ENCODE data around the gene ACOT8.
"Not testable (repeated sequence)": the region's sequence is repeated elsewhere in the genome, so short reads cannot be mapped to it uniquely, and the experiment has no call there.

The ACOT8 gene

DNA sequence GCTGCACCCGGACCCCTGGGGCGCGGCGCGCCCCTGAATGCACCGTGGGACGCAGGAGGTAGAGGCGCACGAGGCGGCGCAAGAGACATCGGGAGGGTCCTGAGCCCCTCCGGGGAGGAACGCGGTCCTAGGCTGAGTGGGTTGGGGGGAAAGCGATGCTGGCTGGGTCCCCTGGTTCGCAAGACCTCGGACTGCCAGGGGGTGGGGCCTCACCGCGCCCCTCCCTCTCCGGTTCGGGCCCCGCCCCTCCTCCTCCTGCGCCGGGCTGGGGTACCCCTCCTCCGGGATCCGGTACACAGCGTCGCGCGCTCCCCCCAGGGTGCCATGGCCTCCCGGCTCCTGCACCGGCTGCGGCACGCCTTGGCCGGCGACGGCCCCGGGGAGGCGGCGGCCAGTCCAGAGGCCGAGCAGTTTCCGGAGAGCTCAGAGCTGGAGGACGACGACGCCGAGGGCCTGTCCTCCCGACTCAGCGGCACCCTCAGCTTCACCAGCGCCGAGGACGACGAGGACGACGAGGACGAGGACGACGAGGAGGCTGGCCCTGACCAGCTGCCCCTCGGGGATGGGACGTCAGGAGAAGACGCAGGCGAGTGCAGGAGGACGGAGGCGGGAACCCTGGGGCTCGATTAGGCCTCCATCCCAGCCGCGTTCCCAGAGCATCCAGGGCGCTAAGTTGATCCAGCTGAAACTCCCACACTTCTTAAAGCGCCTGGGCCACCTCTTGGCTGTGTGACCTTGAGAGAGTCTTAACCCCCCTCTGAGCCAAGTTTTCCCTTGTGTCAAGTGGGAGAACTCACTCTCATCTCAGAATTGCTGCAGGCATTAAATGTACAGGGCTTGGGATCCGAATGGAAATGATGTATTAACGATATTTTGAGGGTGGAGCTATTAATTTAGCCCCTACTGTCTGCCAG, 23.1 kb downstream of the ACOT8 start:
- Histone ChIP-seq H3K27me3 (ENCODE audit: low read depth, low read length) (no peaks in the 10 kb centered on the region), H3K27ac (ENCODE audit: low read length) (peak overlapping the region; percentile 68), H3K9me3 (ENCODE audit: control insufficient read depth in 1 of 2, low read length in 2 of 2) (no peaks in the 10 kb centered on the region), H3K36me3 (ENCODE audit: control insufficient read depth in 1 of 2, insufficient read depth in 2 of 2, low read length in 2 of 2) (peaks cover 0 to 7% of the 10 kb centered on the region in 2 donors), H3K4me3 (ENCODE audit: low read depth in 1 of 2, low read length in 2 of 2) (peak overlapping the region; percentile 76 to 82), H3K4me1 (ENCODE audit: control insufficient read depth in 1 of 2, insufficient read depth in 2 of 2, low read length in 2 of 2) (peaks cover 13 to 33% of the 10 kb centered on the region in 2 donors)

DNA sequence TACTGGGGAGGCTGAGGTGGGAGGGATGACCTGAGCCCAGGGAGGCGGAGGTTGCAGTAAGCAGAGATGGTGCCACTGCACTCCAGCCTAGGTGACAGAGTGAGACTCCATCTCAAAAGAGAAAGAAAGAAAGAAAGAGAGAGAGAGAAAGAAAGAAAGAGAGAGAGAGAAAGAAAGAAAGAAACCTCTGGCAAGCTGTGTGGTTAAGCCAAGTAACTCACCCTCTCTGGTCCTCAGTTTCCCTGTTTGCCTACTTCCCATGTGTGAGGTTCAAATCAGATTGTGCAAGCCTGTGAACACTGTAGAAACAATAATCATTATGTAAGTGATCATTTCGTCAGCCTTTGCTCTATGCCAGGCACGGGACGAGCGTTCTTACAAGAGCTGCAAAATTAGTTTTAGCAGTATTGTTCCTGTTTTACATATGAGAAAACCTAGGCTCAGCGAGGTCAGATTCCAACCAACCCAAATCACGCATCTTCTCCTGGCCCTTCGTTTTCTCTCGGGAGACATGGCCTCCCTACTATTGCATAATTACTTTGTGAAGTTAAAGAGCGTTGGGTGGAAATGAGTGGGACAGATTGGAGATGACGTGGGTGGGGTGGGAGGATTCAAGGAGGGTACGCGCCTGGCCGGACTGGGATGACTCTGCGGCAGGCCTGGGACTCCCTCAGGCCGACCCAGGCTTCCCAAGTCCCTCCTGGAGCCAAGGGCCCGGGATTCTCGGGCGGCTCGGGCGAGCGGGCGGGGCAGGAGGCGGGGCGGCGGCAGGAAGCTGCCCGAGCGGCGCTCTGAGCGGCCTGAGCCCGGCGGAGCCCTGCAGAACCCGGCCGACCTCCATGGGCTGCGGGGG, 23.9 kb downstream of the ACOT8 start, which contains the start of gene SNX21:
Gene SNX21 (plus strand): TSS at position 770 of the 853 bp plus-strand sequence. CDS start 121 bp downstream, outside the sequence.
- peak within 1 kb of the TSS; percentile 76 to 82 for H3K4me3 ChIP-seq (ENCODE audit: low read depth in 1 of 2, low read length in 2 of 2)
- H3K4me1 ChIP-seq (ENCODE audit: control insufficient read depth in 1 of 2, insufficient read depth in 2 of 2, low read length in 2 of 2): peaks cover 13 to 33% of the 10 kb centered on the region in 2 donors
- no peaks in the 10 kb centered on the region for H3K27me3 ChIP-seq (ENCODE audit: low read depth, low read length)
- peaks cover 0 to 5% of the 10 kb centered on the region in 2 donors for H3K36me3 ChIP-seq (ENCODE audit: control insufficient read depth in 1 of 2, insufficient read depth in 2 of 2, low read length in 2 of 2)
- H3K9me3 ChIP-seq (ENCODE audit: control insufficient read depth in 1 of 2, low read length in 2 of 2): no peaks in the 10 kb centered on the region
- peak within 1 kb of the TSS; percentile 68 for H3K27ac ChIP-seq (ENCODE audit: low read length)

DNA sequence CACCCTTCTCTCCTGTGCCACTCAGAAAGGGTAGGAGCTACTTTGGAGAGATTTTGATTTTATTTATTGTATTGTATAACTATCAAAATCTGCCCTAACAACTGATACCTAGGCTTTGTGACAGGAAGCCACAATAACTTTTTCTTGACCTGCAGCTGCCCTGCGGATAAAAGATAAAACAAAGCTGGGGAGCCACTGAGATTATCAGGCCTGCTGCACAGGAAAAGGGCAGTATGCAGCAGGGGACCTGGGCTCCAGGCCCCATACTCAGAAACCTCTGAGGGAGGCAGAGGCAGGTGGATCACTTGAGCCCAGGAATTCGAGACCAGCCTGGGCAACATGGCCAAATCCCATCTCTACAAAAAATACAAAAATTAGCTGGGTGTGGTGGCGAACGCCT, 24.6 kb downstream of the ACOT8 start:
- peaks cover 13 to 33% of the 10 kb centered on the region in 2 donors for H3K4me1 ChIP-seq (ENCODE audit: control insufficient read depth in 1 of 2, insufficient read depth in 2 of 2, low read length in 2 of 2)

DNA sequence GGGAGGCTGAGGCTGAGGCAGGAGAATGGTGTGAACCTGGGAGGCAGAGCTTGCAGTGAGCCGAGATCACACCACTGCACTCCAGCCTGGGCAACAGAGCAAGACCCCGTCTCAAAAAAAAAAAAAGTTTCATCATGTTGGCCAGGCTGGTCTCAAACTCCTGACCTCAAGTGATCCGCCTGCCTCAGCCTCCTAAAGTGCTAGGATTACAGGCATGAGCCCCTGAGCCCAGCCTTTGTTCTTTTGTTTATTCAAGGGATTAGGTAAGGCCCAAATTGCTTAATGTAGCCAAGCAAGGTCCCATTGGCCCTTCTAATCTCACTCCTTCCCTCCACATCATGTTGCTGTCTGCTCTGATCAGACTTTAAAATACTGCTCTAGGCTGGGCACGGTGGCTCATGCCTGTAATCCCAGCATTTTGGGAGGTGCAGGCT, 27.5 kb downstream of the ACOT8 start:
- peaks cover 4 to 25% of the 10 kb centered on the region in 2 donors for H3K4me1 ChIP-seq (ENCODE audit: control insufficient read depth in 1 of 2, insufficient read depth in 2 of 2, low read length in 2 of 2)
- H3K4me3 ChIP-seq (ENCODE audit: low read depth in 1 of 2, low read length in 2 of 2); H3K36me3 ChIP-seq (ENCODE audit: control insufficient read depth in 1 of 2, insufficient read depth in 2 of 2, low read length in 2 of 2); H3K27me3 ChIP-seq (ENCODE audit: low read depth, low read length); H3K27ac ChIP-seq (ENCODE audit: low read length); H3K9me3 ChIP-seq (ENCODE audit: control insufficient read depth in 1 of 2, low read length in 2 of 2): not testable (repeated sequence)

More for the DNA sequence above, 24.6 kb downstream of the ACOT8 start:
- Histone ChIP-seq H3K9me3 (ENCODE audit: control insufficient read depth in 1 of 2, low read length in 2 of 2) (no peaks in the 10 kb centered on the region), H3K4me3 (ENCODE audit: low read depth in 1 of 2, low read length in 2 of 2) (no peak overlapping the region), H3K36me3 (ENCODE audit: control insufficient read depth in 1 of 2, insufficient read depth in 2 of 2, low read length in 2 of 2) (peaks cover 0 to 3% of the 10 kb centered on the region in 2 donors), H3K27me3 (ENCODE audit: low read depth, low read length) (no peaks in the 10 kb centered on the region), H3K27ac (ENCODE audit: low read length) (peak overlapping the region; percentile 68)

DNA sequence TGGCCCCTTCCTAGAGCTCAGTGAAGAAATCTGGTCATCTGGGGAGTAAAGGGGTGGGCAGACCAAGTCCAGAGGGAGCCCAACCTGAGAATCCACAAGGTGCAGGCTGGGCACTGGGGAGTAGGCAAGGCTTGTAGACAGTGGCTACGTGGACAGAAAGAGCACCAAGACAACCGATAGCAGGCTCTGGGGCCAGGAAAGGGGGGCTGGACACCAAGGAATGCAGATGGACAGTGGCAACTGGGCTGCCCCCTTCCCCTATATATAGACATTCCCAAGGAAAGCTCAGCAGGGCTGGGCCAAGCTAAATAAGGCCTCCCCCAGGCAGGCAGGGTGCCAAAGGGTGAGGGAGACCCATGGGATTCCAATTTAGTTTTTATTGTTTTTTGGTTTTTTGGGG, 28.6 kb downstream of the ACOT8 start:
- Histone ChIP-seq H3K4me3 (ENCODE audit: low read depth in 1 of 2, low read length in 2 of 2) (no peak overlapping the region), H3K27ac (ENCODE audit: low read length) (no peak overlapping the region), H3K9me3 (ENCODE audit: control insufficient read depth in 1 of 2, low read length in 2 of 2) (no peaks in the 10 kb centered on the region), H3K4me1 (ENCODE audit: control insufficient read depth in 1 of 2, insufficient read depth in 2 of 2, low read length in 2 of 2) (peaks cover 4 to 29% of the 10 kb centered on the region in 2 donors), H3K36me3 (ENCODE audit: control insufficient read depth in 1 of 2, insufficient read depth in 2 of 2, low read length in 2 of 2) (peaks cover 0 to under 1% of the 10 kb centered on the region in 2 donors), H3K27me3 (ENCODE audit: low read depth, low read length) (no peaks in the 10 kb centered on the region)

DNA sequence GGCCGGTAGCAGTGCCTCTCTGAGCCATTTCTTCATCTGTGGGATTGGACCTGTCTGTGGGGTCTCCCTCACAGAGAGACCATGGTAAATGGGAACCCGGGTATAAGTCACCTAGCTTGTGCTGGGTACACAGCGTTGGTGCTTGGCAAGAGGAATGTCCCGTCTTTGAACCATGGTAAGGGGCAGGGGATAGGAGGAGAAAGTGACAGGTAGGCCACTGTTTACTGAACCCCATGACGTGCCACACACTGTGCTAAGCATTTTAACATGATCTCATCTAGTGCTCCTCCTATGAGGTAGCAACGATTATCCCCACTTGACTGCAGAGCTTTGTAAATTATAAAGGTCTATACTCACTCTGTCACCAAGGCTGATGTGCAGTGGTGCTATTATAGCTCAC, 29.5 kb downstream of the ACOT8 start:
- H3K27ac ChIP-seq (ENCODE audit: low read length): no peak overlapping the region
- no peak overlapping the region for H3K4me3 ChIP-seq (ENCODE audit: low read depth in 1 of 2, low read length in 2 of 2)
- no peaks in the 10 kb centered on the region for H3K9me3 ChIP-seq (ENCODE audit: control insufficient read depth in 1 of 2, low read length in 2 of 2)
- no peaks in the 10 kb centered on the region for H3K27me3 ChIP-seq (ENCODE audit: low read depth, low read length)
- peaks cover 3 to 34% of the 10 kb centered on the region in 2 donors for H3K4me1 ChIP-seq (ENCODE audit: control insufficient read depth in 1 of 2, insufficient read depth in 2 of 2, low read length in 2 of 2)
- no peaks in the 10 kb centered on the region for H3K36me3 ChIP-seq (ENCODE audit: control insufficient read depth in 1 of 2, insufficient read depth in 2 of 2, low read length in 2 of 2)

DNA sequence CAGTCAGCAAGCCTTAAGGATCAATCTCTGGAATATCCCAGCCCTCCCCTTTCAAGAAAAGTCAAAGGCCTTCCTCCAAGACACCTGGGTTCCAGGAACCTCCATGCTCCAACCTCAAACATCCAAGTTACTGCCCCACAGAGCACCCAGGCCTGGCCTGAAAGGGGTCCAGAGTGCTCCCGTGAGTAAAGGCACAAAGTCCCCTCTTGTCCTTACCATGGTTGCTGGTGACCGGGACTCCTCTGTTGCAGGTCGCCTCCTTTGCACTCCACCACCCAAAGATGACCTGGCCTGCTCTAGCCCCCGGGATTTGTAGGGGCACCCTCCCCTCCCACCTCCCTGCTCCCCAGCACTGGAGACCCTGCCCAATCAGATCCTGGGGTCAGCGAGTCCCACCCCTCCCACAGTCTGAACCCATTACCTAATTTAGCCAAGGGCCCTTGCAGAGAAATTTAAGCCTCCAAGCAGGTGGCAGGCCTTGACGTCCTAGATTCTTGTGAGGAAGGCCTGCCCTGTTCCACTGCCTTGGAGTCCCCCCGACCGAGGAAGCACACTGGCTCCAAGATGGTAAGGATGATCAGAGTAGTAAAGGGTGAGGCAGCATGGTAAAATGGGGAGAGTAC, 30.1 kb downstream of the ACOT8 start, which contains the start of gene TNNC2:
Gene TNNC2 (minus strand): TSS at position 283 of the 623 bp plus-strand sequence. CDS start 64 bp downstream, at position 219.
- Histone ChIP-seq H3K9me3 (ENCODE audit: control insufficient read depth in 1 of 2, low read length in 2 of 2) (no peaks in the 10 kb centered on the region), H3K27ac (ENCODE audit: low read length) (no peak within 1 kb of the TSS), H3K36me3 (ENCODE audit: control insufficient read depth in 1 of 2, insufficient read depth in 2 of 2, low read length in 2 of 2) (no peaks in the 10 kb centered on the region), H3K4me3 (ENCODE audit: low read depth in 1 of 2, low read length in 2 of 2) (no peak within 1 kb of the TSS), H3K4me1 (ENCODE audit: control insufficient read depth in 1 of 2, insufficient read depth in 2 of 2, low read length in 2 of 2) (peaks cover 0 to 34% of the 10 kb centered on the region in 2 donors), H3K27me3 (ENCODE audit: low read depth, low read length) (no peaks in the 10 kb centered on the region)

DNA sequence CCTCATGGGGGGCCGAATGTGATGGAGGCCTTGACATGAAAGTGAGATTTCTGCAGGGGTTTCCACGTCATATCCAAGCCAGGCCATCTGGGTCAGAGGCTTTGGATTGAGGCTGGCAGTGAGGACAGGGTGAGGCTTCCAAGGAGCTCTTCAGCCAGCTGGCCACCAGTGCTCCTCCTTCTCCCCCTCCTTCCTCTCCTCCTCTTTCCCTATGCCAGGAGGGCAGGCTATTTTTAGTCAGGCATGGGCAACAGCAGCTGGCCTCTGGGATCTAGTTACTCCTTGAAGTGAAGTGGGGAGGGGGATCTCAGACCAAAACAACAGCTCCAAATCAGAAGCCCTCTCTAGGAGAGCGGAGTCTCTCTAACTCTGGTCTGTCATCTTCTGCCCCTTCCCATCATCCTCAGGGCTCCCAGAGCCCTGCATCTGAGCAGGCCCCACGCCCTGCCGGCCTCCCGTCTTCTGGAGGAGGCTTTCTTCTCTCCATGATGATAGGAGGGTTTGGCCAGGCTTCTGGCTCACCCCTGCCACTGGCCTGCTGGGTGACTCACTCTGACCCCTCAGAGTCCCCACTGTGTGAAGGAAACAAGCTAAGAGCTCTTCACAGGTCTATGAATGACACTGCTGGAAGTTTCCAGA, 30.7 kb downstream of the ACOT8 start:
- H3K36me3 ChIP-seq (ENCODE audit: control insufficient read depth in 1 of 2, insufficient read depth in 2 of 2, low read length in 2 of 2): no peaks in the 10 kb centered on the region
- H3K4me3 ChIP-seq (ENCODE audit: low read depth in 1 of 2, low read length in 2 of 2): no peak overlapping the region
- no peaks in the 10 kb centered on the region for H3K27me3 ChIP-seq (ENCODE audit: low read depth, low read length)
- H3K4me1 ChIP-seq (ENCODE audit: control insufficient read depth in 1 of 2, insufficient read depth in 2 of 2, low read length in 2 of 2): peaks cover 0 to 34% of the 10 kb centered on the region in 2 donors
- H3K27ac ChIP-seq (ENCODE audit: low read length): no peak overlapping the region
- no peaks in the 10 kb centered on the region for H3K9me3 ChIP-seq (ENCODE audit: control insufficient read depth in 1 of 2, low read length in 2 of 2)

DNA sequence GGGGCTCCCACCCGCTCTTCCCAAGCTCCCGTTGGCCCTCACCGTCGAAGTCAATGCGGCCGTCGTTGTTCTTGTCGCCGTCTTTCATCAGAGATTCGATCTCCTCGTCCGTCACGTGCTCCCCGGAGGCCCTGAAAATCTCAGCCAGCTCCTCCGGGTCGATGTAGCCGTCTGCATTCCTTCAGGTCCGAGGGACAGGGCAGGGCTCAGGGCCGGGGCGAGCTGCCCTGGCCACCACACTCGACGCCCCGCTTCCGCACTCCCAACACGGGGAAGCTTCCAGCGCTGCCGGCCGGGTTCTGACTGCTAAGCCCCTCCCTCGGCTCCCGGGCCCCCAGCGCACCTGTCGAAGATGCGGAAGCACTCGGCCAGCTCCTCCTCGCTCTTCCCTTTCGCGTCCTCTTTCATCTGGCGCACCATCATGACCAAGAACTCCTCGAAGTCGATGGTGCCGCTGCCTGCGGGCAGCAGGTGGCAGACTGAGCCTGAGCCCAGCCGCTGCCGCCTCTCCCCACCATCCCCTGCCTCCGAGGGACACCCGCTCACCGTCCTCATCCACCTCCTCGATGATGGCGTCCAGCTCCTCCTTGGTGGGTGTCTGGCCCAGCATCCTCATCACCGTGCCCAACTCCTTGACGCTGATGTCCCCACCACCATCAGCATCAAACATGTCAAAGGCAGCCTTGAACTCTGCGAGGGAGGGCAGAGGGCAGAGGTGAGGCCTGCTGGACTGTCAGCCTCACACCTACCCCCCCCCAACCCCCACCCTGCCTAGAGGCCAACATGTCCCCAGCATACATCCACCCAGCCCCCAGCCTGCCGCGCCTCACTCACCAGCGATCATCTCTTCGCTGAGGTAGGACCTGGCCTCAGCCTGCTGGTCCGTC, 33.0 kb downstream of the ACOT8 start:
- no peaks in the 10 kb centered on the region for H3K36me3 ChIP-seq (ENCODE audit: control insufficient read depth in 1 of 2, insufficient read depth in 2 of 2, low read length in 2 of 2)
- H3K9me3 ChIP-seq (ENCODE audit: control insufficient read depth in 1 of 2, low read length in 2 of 2): no peaks in the 10 kb centered on the region
- H3K4me3 ChIP-seq (ENCODE audit: low read depth in 1 of 2, low read length in 2 of 2): peak overlapping the region in 1 of 2 donors; percentile 51
- H3K4me1 ChIP-seq (ENCODE audit: control insufficient read depth in 1 of 2, insufficient read depth in 2 of 2, low read length in 2 of 2): peaks cover 0 to 34% of the 10 kb centered on the region in 2 donors
- H3K27ac ChIP-seq (ENCODE audit: low read length): no peak overlapping the region
- H3K27me3 ChIP-seq (ENCODE audit: low read depth, low read length): no peaks in the 10 kb centered on the region

DNA sequence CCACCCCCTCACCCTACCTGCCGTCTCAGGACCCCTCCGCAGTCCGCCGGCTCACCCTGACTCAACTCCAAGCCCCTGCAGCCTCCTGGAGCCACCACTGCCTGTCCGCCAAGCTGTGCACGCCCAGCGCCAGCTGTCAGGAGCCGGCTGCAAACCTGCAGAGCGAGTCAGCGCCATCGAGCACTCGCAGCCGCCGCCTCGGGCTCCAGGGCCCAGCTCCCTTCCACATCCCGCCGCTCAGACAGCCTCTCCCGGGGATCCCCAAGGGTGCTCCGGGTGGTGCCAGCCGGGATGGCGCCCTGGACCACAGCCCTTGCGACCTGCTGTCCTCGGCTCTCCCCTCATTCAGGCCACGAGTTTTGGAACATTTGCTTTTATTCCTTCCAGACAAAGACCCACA, 34.3 kb downstream of the ACOT8 start:
- no peaks in the 10 kb centered on the region for H3K27me3 ChIP-seq (ENCODE audit: low read depth, low read length)
- H3K4me3 ChIP-seq (ENCODE audit: low read depth in 1 of 2, low read length in 2 of 2): peak overlapping the region; percentile 21 to 34
- no peaks in the 10 kb centered on the region for H3K9me3 ChIP-seq (ENCODE audit: control insufficient read depth in 1 of 2, low read length in 2 of 2)
- H3K4me1 ChIP-seq (ENCODE audit: control insufficient read depth in 1 of 2, insufficient read depth in 2 of 2, low read length in 2 of 2): peaks cover 0 to 34% of the 10 kb centered on the region in 2 donors
- H3K36me3 ChIP-seq (ENCODE audit: control insufficient read depth in 1 of 2, insufficient read depth in 2 of 2, low read length in 2 of 2): no peaks in the 10 kb centered on the region
- H3K27ac ChIP-seq (ENCODE audit: low read length): no peak overlapping the region

Measured in muscle layer of duodenum (tissue), 2 donors.